HCT116 (cell line): ENCODE data around the gene ORMDL2. TPM values are rescaled to one million over a fixed set of nuclear protein-coding genes. Genes with fewer than 3 reads are reported as not detected.

ENCODE experiments used
- ATAC-seq: fragments of 200-7000 bp; cut with Tn5 transposase; 2 replicates; pipeline ENCODE4 v1.9.1; 2020; ENCODE audit warnings: mild to moderate bottlenecking, moderate library complexity
- BruUV-seq: library from RNA; stranded (reverse); fragments of 400-500 nt; replicated peaks from 2 replicates; lab custom pipeline; 2021; lab: Mats Ljungman, UMichigan
- CTCF ChIA-PET: fragments of 300-600 bp; sonication (Branson Sonifier 250); formaldehyde crosslinking; loops from one replicate; lab custom pipeline; 2021; ENCODE audit warnings: antibody characterized with exemption; lab: Charles Lee
- POLR2A ChIA-PET: fragments of 300-600, 350-600 bp; sonication (Branson Sonifier 250); formaldehyde crosslinking; loops from one replicate; lab custom pipeline; 2021; ENCODE audit warnings: antibody characterized with exemption; lab: Charles Lee
- RAD21 ChIA-PET, 2 experiments: fragments of 300-600 bp; sonication (Branson Sonifier 250); formaldehyde crosslinking; loops; one replicate each; lab custom pipeline; 2023; ENCODE audit warnings: low total read pairs in 2 of 2; ENCODE audit not compliant: uncharacterized antibody in 2 of 2, unreplicated experiment in 2 of 2, low non-redundant PET in 1 of 2; lab: Charles Lee
- DNase-seq: peaks from one replicate; pipeline ENCODE4 v3.0.0-alpha.2; 2010; ENCODE audit warnings: low read depth, low spot score
- H2AFZ ChIP-seq: fragments of 200-600 bp; shearing (Covaris generic), sonication (generic); 2 replicates; pipeline ENCODE4 v1.6.1; 2017; ENCODE audit warnings: low read depth, mixed run types, mixed read lengths, antibody characterized with exemption, low read length; ENCODE audit not compliant: poor library complexity, severe bottlenecking
- H3K27ac ChIP-seq: 2 replicates; pipeline ENCODE4 v1.5.1; 2012; ENCODE audit warnings: low read depth, low read length
- H3K27me3 ChIP-seq: fragments of 200-600 bp; sonication (generic); 2 replicates; pipeline ENCODE4 v1.6.1; 2016; ENCODE audit warnings: mixed run types, low read length, mixed read lengths; ENCODE audit not compliant: insufficient read depth
- H3K36me3 ChIP-seq, 2 experiments: fragments of 200-500 bp in 1 of 2; fragments of 200-600 bp in 1 of 2; sonication (Bioruptor generic) in 1 of 2; sonication (generic) in 1 of 2; 2 replicates each; pipeline versions ENCODE4 v1.5.1 to v1.6.1; 2014 to 2016; ENCODE audit warnings: low read length in 2 of 2, inconsistent platforms in 1 of 2, mixed read lengths in 1 of 2, mixed run types in 1 of 2; ENCODE audit not compliant: insufficient read depth in 2 of 2, control insufficient read depth in 1 of 2
- H3K4me1 ChIP-seq, 2 experiments: fragments of 200-600 bp in 1 of 2; sonication (generic) in 1 of 2; 2 replicates each; pipeline versions ENCODE4 v1.5.1 to v1.6.1; 2012 to 2017; ENCODE audit warnings: low read length in 2 of 2, inconsistent platforms in 1 of 2, mild to moderate bottlenecking in 1 of 2, mixed read lengths in 1 of 2, mixed run types in 1 of 2, moderate library complexity in 1 of 2; ENCODE audit not compliant: insufficient read depth in 2 of 2, control insufficient read depth in 1 of 2
- H3K4me2 ChIP-seq: fragments of 200-600 bp; sonication (generic); 2 replicates; pipeline ENCODE4 v1.6.1; 2017; ENCODE audit warnings: mixed run types, low read length, mixed read lengths
- H3K4me3 ChIP-seq, 2 experiments: fragments of 200-600 bp in 1 of 2; sonication (generic) in 1 of 2; replicated peaks in 1 of 2; 2 replicates each; pipeline ENCODE4 v1.5.1; 2011 to 2016; ENCODE audit warnings: low read length in 2 of 2, control low read depth in 1 of 2, low read depth in 1 of 2, mild to moderate bottlenecking in 1 of 2, mixed read lengths in 1 of 2, mixed run types in 1 of 2
- H3K79me2 ChIP-seq: fragments of 200-600 bp; sonication (generic); 2 replicates; pipeline ENCODE4 v1.6.1; 2017; ENCODE audit warnings: mild to moderate bottlenecking, mixed run types, low read length, moderate library complexity, mixed read lengths; ENCODE audit not compliant: insufficient read depth
- H3K9ac ChIP-seq: fragments of 200-600 bp; sonication (generic); 2 replicates; pipeline ENCODE4 v1.6.1; 2016; ENCODE audit warnings: low read length, mixed read lengths
- H3K9me2 ChIP-seq: fragments of 200-600 bp; sonication (generic), shearing (Covaris generic); 2 replicates; pipeline ENCODE4 v1.6.1; 2017; ENCODE audit warnings: mixed run types, mild to moderate bottlenecking, moderate library complexity; ENCODE audit not compliant: insufficient read depth
- H3K9me3 ChIP-seq, 2 experiments: fragments of 200-500 bp in 1 of 2; fragments of 200-600 bp in 1 of 2; sonication (Bioruptor generic) in 1 of 2; sonication (generic) in 1 of 2; 2 replicates each; pipeline ENCODE4 v1.6.1; 2014 to 2017; ENCODE audit warnings: low read length in 2 of 2, mixed read lengths in 2 of 2, inconsistent platforms in 1 of 2, low read depth in 1 of 2, mild to moderate bottlenecking in 1 of 2, mixed run types in 1 of 2, moderate library complexity in 1 of 2; ENCODE audit not compliant: control insufficient read depth in 1 of 2, insufficient read depth in 1 of 2
- H4K20me1 ChIP-seq: fragments of 200-600 bp; sonication (generic), shearing (Covaris generic); 2 replicates; pipeline ENCODE4 v1.6.1; 2017; ENCODE audit warnings: mixed run types, mild to moderate bottlenecking, moderate library complexity; ENCODE audit not compliant: insufficient read depth
- ATF3 ChIP-seq: IDR thresholded peaks from 2 replicates; pipeline ENCODE4 v1.6.1; 2012
- CTCF ChIP-seq, 3 experiments: fragments of 200-600 bp in 1 of 3; sonication (generic) in 1 of 3; IDR thresholded peaks in 2 of 3; conservative IDR thresholded peaks in 1 of 3; 2 replicates each; pipeline ENCODE4 v1.5.1; 2012 to 2017; ENCODE audit warnings: low read depth in 2 of 3, low read length in 2 of 3, antibody characterized with exemption in 1 of 3, borderline replicate concordance in 1 of 3, control low read depth in 1 of 3, mild to moderate bottlenecking in 1 of 3, mixed read lengths in 1 of 3, mixed run types in 1 of 3, moderate library complexity in 1 of 3; ENCODE audit not compliant: insufficient read depth in 1 of 3
- EZH2 ChIP-seq: fragments of 200-600 bp; sonication (generic); IDR thresholded peaks from 2 replicates; pipeline ENCODE4 v1.6.1; 2017; ENCODE audit warnings: antibody characterized with exemption, mixed run types
- JUND ChIP-seq: IDR thresholded peaks from 2 replicates; pipeline ENCODE4 v1.6.1; 2012
- MAX ChIP-seq: IDR thresholded peaks from 2 replicates; pipeline ENCODE4 v1.6.1; 2012
- REST ChIP-seq: IDR thresholded peaks from 2 replicates; pipeline ENCODE4 v1.6.1; 2012; ENCODE audit warnings: low read depth
- SP1 ChIP-seq: IDR thresholded peaks from 2 replicates; pipeline ENCODE4 v1.6.1; 2012; ENCODE audit warnings: low read depth
- YY1 ChIP-seq: IDR thresholded peaks from 2 replicates; pipeline ENCODE4 v1.6.1; 2011; ENCODE audit warnings: low read length, low read depth, moderate library complexity, mild to moderate bottlenecking; ENCODE audit not compliant: insufficient replicate concordance; ENCODE audit errors: extremely low read depth
- ZBTB33 ChIP-seq: IDR thresholded peaks from 2 replicates; pipeline ENCODE4 v1.6.1; 2011; ENCODE audit warnings: mild to moderate bottlenecking, low read length, moderate library complexity; ENCODE audit not compliant: insufficient replicate concordance; ENCODE audit errors: extremely low read depth
- intact Hi-C: fragments of 100-400 bp; cut with micrococcal nuclease; formaldehyde crosslinking; loops from 2 replicates; pipeline ENCODE4 v1.10.0; 2022
- total RNA-seq: library from RNA; stranded (reverse); gene quantifications from one replicate; pipeline ENCODE4 v1.2.1, GENCODE V29; 2021; ENCODE audit not compliant: unreplicated experiment

The ORMDL2 gene
- total RNA-seq, 1 experiment from 2014 or later: 25.5 TPM

- H3K4me2 ChIP-seq: no peak overlapping the region
- TF ChIP-seq YY1 (no peak), SP1 (no peak), MAX (no peak), ATF3 (no peak), EZH2 (no peak), CTCF (IDR thresholded peaks at IDR 0.05 in 2 of 3, conservative IDR thresholded peaks at IDR 0.05 in 1 of 3; ENCODE audit: borderline replicate concordance in 1 of 3, insufficient read depth in 1 of 3, low read depth in 2 of 3, low read length in 2 of 3) (no peak)
- no peaks in the 10 kb centered on the region for H3K79me2 ChIP-seq
- no peak for ATAC-seq
- intact Hi-C loops: no loop called here
- no peak overlapping the region for H3K27ac ChIP-seq
- CTCF ChIA-PET: no interaction called here
- H3K9me3 ChIP-seq: no peaks in the 10 kb centered on the region
- DNase-seq: no peak
- H3K4me1 ChIP-seq: peaks cover 2 to 18% of the 10 kb centered on the region in 2 experiments; a peak in 3 of 4 replicates
- H3K9me2 ChIP-seq: no peaks in the 10 kb centered on the region
- RAD21 ChIA-PET: no interaction called here
- POLR2A ChIA-PET: no interaction called here
- H3K27me3 ChIP-seq: no peaks in the 10 kb centered on the region
- H2AFZ ChIP-seq: no peak overlapping the region
- BruUV-seq: no TSS peak
- H3K9ac ChIP-seq: no peak overlapping the region
- H4K20me1 ChIP-seq: no peaks in the 10 kb centered on the region
- no peak overlapping the region for H3K4me3 ChIP-seq
- no peaks in the 10 kb centered on the region for H3K36me3 ChIP-seq
Observed at GRCh38 chr12:55850401-55850800, 32.6 kb downstream of the ORMDL2 start.

- no peaks in the 10 kb centered on the region for H4K20me1 ChIP-seq
- BruUV-seq: no TSS peak
- intact Hi-C loops: no loop called here
- H3K9me2 ChIP-seq: no peaks in the 10 kb centered on the region
- H3K9me3 ChIP-seq: no peaks in the 10 kb centered on the region
- no peak overlapping the region for H3K4me2 ChIP-seq
- no peak overlapping the region for H3K9ac ChIP-seq
- TF ChIP-seq JUND (no peak), EZH2 (no peak), REST (no peak), ZBTB33 (no peak)
- H2AFZ ChIP-seq: no peak overlapping the region
- H3K4me3 ChIP-seq: no peak overlapping the region
- H3K27me3 ChIP-seq: no peaks in the 10 kb centered on the region
- no peak for DNase-seq
- ATAC-seq: no peak
- no peaks in the 10 kb centered on the region for H3K36me3 ChIP-seq
- CTCF ChIA-PET: no interaction called here
- H3K4me1 ChIP-seq: peaks cover 2 to 18% of the 10 kb centered on the region in 2 experiments; a peak in 3 of 4 replicates
- POLR2A ChIA-PET: no interaction called here
- no peak overlapping the region for H3K27ac ChIP-seq
- H3K79me2 ChIP-seq: no peaks in the 10 kb centered on the region
- RAD21 ChIA-PET: no interaction called here
Observed at GRCh38 chr12:55850893-55851292, 33.1 kb downstream of the ORMDL2 start.
